GM10266 (cell line): ENCODE data around the gene IFNAR2.

Source experiments
- DNase-seq: peaks from one replicate; pipeline ENCODE4 v3.0.0; 2012; ENCODE audit errors: extremely low spot score
- TF ChIP-seq, protein P1 (sequence below): IDR thresholded peaks from 2 replicates; pipeline ENCODE4 v1.5.1; 2012; ENCODE audit warnings: mild to moderate bottlenecking, low read depth; ENCODE audit not compliant: control insufficient read depth, insufficient read depth; ENCODE audit errors: missing control alignments

IFNAR2 gene

DNA sequence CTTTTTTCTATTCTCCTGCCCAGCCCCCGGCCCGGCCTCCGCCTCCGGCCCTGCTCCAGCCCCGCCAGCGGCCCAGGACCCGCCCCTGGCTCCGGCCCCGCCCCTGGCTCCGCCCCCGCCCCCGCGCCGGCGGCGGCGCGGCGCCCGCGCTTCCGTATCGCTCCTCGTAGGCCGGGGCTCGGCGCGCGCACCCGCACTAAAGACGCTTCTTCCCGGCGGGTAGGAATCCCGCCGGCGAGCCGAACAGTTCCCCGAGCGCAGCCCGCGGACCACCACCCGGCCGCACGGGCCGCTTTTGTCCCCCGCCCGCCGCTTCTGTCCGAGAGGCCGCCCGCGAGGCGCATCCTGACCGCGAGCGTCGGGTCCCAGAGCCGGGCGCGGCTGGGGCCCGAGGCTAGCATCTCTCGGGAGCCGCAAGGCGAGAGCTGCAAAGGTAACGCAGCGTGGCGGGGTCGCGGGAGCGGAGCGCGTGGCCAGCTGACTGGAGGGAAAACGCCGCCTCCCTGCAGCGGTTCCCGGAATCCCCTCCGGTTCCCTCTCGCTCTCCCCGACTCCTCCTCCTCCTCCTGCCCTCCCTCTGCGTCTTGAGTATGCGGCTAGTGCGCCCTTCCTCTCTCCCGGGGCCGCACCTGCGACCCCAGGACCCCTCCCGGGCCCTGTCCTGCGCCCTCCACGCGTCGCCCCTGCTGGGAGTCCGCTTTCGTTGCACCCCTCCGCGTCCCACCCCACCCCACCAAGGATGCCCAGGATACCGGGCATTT is at the start of gene IFNAR2:
Gene IFNAR2, plus strand, starts transcription at position 155 of the 761 bp plus-strand sequence. CDS start 11,985 bp downstream, outside the sequence.
- DNase-seq: peak; percentile 96
- TF ChIP-seq, protein P1, sequence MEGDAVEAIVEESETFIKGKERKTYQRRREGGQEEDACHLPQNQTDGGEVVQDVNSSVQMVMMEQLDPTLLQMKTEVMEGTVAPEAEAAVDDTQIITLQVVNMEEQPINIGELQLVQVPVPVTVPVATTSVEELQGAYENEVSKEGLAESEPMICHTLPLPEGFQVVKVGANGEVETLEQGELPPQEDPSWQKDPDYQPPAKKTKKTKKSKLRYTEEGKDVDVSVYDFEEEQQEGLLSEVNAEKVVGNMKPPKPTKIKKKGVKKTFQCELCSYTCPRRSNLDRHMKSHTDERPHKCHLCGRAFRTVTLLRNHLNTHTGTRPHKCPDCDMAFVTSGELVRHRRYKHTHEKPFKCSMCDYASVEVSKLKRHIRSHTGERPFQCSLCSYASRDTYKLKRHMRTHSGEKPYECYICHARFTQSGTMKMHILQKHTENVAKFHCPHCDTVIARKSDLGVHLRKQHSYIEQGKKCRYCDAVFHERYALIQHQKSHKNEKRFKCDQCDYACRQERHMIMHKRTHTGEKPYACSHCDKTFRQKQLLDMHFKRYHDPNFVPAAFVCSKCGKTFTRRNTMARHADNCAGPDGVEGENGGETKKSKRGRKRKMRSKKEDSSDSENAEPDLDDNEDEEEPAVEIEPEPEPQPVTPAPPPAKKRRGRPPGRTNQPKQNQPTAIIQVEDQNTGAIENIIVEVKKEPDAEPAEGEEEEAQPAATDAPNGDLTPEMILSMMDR: no peak

DNA sequence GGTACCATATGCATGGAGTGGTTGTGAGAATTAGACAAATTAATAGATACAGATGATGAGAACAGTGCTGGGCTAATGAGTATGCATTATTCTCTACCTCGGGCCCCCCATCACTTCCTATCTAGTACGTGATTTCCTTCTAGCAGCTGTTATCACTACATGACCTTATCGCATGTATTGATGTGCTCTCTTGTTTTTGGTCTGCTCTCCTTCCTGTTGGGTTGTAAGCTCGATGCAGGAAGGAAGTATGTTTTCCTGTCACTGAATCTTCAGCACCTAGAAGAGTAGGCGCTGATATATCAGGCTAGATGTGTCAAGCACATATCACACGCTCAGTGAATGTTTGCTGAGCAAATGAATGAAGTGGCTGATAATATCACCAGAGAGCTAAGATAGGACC is 43.9 kb upstream of the IFNAR2 start:
- DNase-seq: no peak
- TF ChIP-seq, protein P1: no peak

DNA sequence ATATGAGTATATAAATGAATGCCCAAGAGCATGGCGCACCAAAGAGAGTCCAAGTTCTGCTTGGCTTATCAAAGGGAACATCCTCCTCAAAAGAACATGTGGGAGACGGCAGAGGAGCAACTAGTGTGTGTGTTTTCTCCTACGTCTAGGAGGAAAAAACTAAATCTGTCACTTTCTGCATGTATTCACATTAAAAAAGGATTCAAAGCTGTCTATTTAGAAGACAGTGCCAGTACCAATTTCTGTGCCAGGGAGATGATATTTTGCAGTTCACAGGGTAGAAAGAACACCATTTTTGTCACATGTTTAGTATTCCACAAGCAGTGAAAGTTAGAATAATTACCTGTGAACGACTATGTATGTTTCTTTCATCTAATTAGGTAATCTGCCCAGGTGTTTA is 42.5 kb upstream of the IFNAR2 start:
- no peak for DNase-seq
- TF ChIP-seq, protein P1: no peak

DNA sequence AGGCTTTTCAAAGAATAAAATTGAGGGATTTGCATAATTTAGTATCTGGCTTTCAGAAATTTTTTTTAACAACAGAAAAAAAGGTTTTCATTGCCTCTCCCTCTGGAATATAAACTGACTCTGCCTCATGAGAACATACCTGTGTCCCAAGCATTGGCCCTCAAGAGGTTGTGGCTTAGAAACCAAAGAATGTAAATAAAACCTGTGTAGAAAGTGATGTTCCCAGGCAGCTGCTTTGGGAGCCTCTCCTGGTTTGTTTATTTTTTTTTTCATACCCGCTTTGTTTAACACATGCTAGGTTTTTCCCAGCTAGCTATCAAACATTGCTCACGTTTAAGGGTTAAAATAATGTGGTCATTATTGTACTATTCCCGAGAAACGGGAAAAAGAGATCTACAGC is 40.5 kb upstream of the IFNAR2 start:
- TF ChIP-seq, protein P1: no peak
- no peak for DNase-seq

DNA sequence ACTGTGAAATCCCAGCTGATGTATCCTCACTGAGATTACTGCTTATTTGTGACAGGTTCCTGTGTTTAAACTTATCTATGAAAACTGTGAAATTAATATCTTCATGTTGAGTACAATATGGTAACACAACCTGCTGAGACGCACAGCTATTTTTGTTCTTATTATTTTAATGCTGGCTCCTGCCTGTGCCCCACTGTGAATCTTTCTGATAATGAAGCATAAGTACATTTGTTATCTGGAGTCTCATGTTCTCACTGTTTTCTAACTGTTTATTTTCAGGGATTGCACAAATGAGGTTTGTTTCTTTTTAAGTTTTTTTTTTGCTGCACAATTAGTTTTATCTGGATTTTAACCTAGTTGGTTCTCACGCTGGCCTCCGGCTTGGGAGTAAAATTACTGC is 39.9 kb upstream of the IFNAR2 start:
- TF ChIP-seq, protein P1: no peak
- no peak for DNase-seq

DNA sequence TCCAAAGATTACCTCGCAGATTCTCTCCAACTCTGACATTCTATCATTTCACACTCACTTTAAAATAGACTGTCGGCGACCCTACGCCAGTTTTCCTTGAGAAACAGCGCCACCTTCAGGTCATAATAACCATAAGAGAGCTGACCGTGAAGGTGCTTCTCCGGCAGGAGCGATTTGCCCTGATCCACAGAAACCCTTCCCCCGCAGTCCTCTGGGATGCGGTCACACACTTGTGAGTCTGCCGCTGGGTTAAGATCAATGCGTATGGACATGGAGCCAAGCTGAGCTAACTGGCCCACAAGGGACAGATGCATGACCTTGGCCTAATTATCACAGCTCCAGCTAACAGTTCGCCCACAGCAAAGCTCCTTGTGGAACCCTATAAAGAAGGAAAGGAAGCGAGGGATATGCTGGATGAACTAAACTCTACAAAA is 32.8 kb upstream of the IFNAR2 start:
- peak; percentile 24 for DNase-seq
- TF ChIP-seq, protein P1: peak; percentile 69

DNA sequence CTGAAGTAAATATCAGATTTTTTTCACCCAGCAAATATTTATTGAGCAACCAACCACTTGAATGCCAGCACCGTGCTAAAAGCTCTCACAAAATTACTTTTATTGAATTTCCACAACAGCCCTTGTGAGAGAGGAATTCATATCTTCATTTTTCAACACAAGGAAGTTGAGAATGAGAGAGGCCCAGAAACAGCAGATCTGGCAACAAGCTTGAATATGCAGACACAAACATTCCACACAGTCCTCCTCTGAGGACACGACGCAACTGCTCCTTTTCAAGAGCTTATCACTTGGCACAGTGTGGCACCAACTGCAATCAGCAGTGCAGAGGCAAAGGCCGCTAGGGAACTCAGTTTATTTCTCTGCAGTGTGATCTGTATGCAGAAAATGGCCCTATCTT is 32.2 kb upstream of the IFNAR2 start:
- DNase-seq: no peak
- TF ChIP-seq, protein P1: no peak
